HepG2 (cell line): ENCODE results near the gene MISP3. TPM values are rescaled to one million over a fixed set of nuclear protein-coding genes. Genes with fewer than 3 reads are reported as not detected.

ENCODE experiments used
- ATAC-seq: fragments of 200-7000 bp; cut with Tn5 transposase; 3 replicates; pipeline ENCODE4 v1.9.1; 2020; ENCODE audit warnings: mild to moderate bottlenecking, moderate library complexity
- BruUV-seq: library from RNA; stranded (reverse); fragments of 400-500 nt; replicated peaks from 2 replicates; lab custom pipeline; 2021; lab: Mats Ljungman, UMichigan
- CTCF ChIA-PET: fragments of 300-600 bp; formaldehyde crosslinking; extraction: SDS; loops from one replicate; lab custom pipeline; 2021; ENCODE audit warnings: low total read pairs, inconsistent platforms, low intra/inter-chr PET ratio; lab: Yijun Ruan, JAX
- POLR2A ChIA-PET: fragments of 350-600 bp; sonication (Branson Sonifier 250); formaldehyde crosslinking; loops from one replicate; lab custom pipeline; 2020; ENCODE audit warnings: antibody characterized with exemption, inconsistent platforms; lab: Yijun Ruan, JAX
- DNase-seq: peaks from one replicate; pipeline ENCODE4 v3.0.0-alpha.2; 2015; ENCODE audit warnings: low spot score
- FAIRE-seq: peaks from 3 replicates; lab custom pipeline; 2011; peaks lifted over from hg19 to GRCh38; lab: Jason Lieb, UNC
- H2AFZ ChIP-seq: one replicate; pipeline ENCODE4 v1.6.1; 2011; ENCODE audit warnings: low read length, inconsistent platforms
- H3K27ac ChIP-seq: fragments of 300-600 bp; 3 replicates; pipeline ENCODE4 v1.8.0; 2011; ENCODE audit warnings: mixed run types, mild to moderate bottlenecking, mixed read lengths, low read length, inconsistent platforms; ENCODE audit not compliant: insufficient read depth; ENCODE audit errors: extremely low read length
- H3K27me3 ChIP-seq, 2 experiments: fragments of 200-600 bp in 1 of 2; 2 replicates in 1 of 2; 3 replicates in 1 of 2; pipeline versions ENCODE4 v1.6.0 to v1.8.0; 2011; ENCODE audit warnings: low read length in 2 of 2, mild to moderate bottlenecking in 2 of 2, moderate library complexity in 2 of 2, inconsistent platforms in 1 of 2; ENCODE audit not compliant: insufficient read depth in 2 of 2, control insufficient read depth in 1 of 2
- H3K36me3 ChIP-seq, 2 experiments: fragments of 200-600 bp in 1 of 2; replicated peaks in 1 of 2; 2 replicates in 1 of 2; 3 replicates in 1 of 2; pipeline versions ENCODE4 v1.5.1 to v1.8.0; 2011; ENCODE audit warnings: low read length in 2 of 2, inconsistent platforms in 1 of 2; ENCODE audit not compliant: insufficient read depth in 2 of 2, control insufficient read depth in 1 of 2
- H3K4me1 ChIP-seq: 2 replicates; pipeline ENCODE4 v1.5.1; 2012; ENCODE audit warnings: low read length, inconsistent platforms; ENCODE audit not compliant: insufficient read depth
- H3K4me2 ChIP-seq: 2 replicates; pipeline ENCODE4 v1.6.0; 2011; ENCODE audit warnings: low read depth, low read length, inconsistent platforms
- H3K4me3 ChIP-seq, 3 experiments: fragments of 200-600 bp in 1 of 3; sonication (generic), shearing (Covaris generic) in 1 of 3; replicated peaks in 1 of 3; 2 replicates each; pipeline ENCODE4 v1.5.1; 2011 to 2016; ENCODE audit warnings: low read length in 3 of 3, inconsistent platforms in 2 of 3, low read depth in 2 of 3, mild to moderate bottlenecking in 2 of 3, control low read depth in 1 of 3, mixed read lengths in 1 of 3; ENCODE audit not compliant: insufficient read depth in 1 of 3
- H3K79me2 ChIP-seq: one replicate; pipeline ENCODE4 v1.6.1; 2011; ENCODE audit warnings: low read length, inconsistent platforms; ENCODE audit not compliant: insufficient read depth
- H3K9ac ChIP-seq: 2 replicates; pipeline ENCODE4 v1.6.0; 2011; ENCODE audit warnings: mild to moderate bottlenecking, low read depth, low read length, inconsistent platforms; ENCODE audit not compliant: insufficient read depth
- H3K9me3 ChIP-seq: 2 replicates; pipeline ENCODE4 v1.5.1; 2012; ENCODE audit warnings: mild to moderate bottlenecking, low read length
- H4K20me1 ChIP-seq: 2 replicates; pipeline ENCODE4 v1.6.0; 2011; ENCODE audit warnings: inconsistent platforms, mild to moderate bottlenecking, low read length, moderate library complexity; ENCODE audit not compliant: insufficient read depth
- AGO2 ChIP-seq: fragments of 200-400 bp; formaldehyde crosslinking; optimal IDR thresholded peaks from 2 replicates; pipeline ENCODE3; 2017; ENCODE audit warnings: mild to moderate bottlenecking, low read depth, low read length, moderate library complexity
- MAFG ChIP-seq: sonication (generic); formaldehyde crosslinking; IDR thresholded peaks from 2 replicates; pipeline ENCODE4 v1.5.1; 2020; ENCODE audit warnings: mild to moderate bottlenecking, missing genetic modification reagents
- ZNF12 ChIP-seq: sonication (generic); formaldehyde crosslinking; IDR thresholded peaks from 2 replicates; pipeline ENCODE4 v1.5.0; 2020; ENCODE audit warnings: missing genetic modification reagents
- WGBS: methylation state at CpG from one replicate; pipeline ENCODE4 v1.1.6; 2017; ENCODE audit warnings: low lambda C conversion rate; 5-methylcytosine and 5-hydroxymethylcytosine counted together
- in situ Hi-C: cut with HindIII; loops from 2 replicates; pipeline ENCODE4 v1.10.0; 2017; ENCODE audit warnings: low pct_unique_long_range_greater_than_20kb; ENCODE audit not compliant: extremely low pct_ligation_motif_present
- intact Hi-C: fragments of 100-400 bp; cut with micrococcal nuclease; formaldehyde crosslinking; loops from one replicate; pipeline ENCODE4 v1.10.0; 2022; ENCODE audit not compliant: unreplicated experiment
- polyA plus RNA-seq, 8 experiments: library from polyadenylated mRNA; depleted of rRNA in 3 of 8; stranded (reverse) in 7 of 8; unstranded in 1 of 8; fragments of >200 nt; fragmentation: Illumina TruSeq in 4 of 8; extraction: Trizol in 4 of 8; gene quantifications; 2 replicates each; pipeline versions ENCODE4 v1.2.1 to v1.2.3, GENCODE V29; 2011 to 2016; ENCODE audit warnings: low read depth in 4 of 8, missing spikeins in 1 of 8, mixed read lengths in 1 of 8; ENCODE audit not compliant: insufficient read depth in 1 of 8
- total RNA-seq, 5 experiments: library from RNA; depleted of rRNA; stranded (reverse); fragments of >200 nt; fragmentation: Illumina TruSeq; extraction: Trizol; gene quantifications; 2 replicates each; pipeline ENCODE4 v1.2.3, GENCODE V29; 2016; ENCODE audit warnings: low read depth in 1 of 5
- TF ChIP-seq, protein P1 (sequence below): sonication (generic); formaldehyde crosslinking; IDR thresholded peaks from 2 replicates; pipeline ENCODE4 v1.4.0; 2020; ENCODE audit warnings: mild to moderate bottlenecking, missing genetic modification reagents

The MISP3 gene
- total and polyA plus RNA-seq, 2 of the 13 experiments (the other 11 are each of a cell fraction or from before 2014, with no cell fraction given) = 2.5 to 5.4 TPM

DNA sequence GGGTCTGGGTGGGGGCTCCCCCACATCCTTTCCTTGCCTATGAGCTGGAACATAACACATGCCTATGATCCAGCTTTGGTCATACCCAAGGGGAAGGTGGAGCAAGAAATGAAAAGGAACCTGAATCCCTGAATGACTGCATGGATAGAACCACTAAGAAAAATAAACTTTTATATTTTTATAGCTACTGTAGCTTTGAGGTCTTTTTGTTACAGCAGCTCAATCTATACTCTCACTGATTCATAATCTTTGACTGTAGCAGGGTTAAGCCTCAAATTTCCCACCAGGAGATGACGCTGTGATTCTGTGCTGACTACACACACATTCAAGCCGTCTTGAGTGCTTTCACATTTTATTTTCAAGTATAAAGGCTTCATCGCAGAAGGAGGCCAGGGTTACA, 19.6 kb upstream of the MISP3 start:
- no peak for FAIRE-seq
- no peak for DNase-seq
- in situ Hi-C loops = loop anchor here (25.0 kb wide), 1 partner anchor 291 kb away; the partner anchor contains the start of genes C19orf53 and MRI1
- ATAC-seq = no peak
- no peak overlapping the region for H2AFZ ChIP-seq
- TF ChIP-seq MAFG (no peak), ZNF12 (CRISPR knock-in tag) (peak; percentile 97)
- ChIA-PET CTCF (no interaction called here), POLR2A (interaction anchor here (1.1 kb wide), 1 partner anchor 18 kb away, joined by 3 read pairs; no protein-coding TSS in a partner anchor)
- H3K4me2 ChIP-seq = no peak overlapping the region
- BruUV-seq = no TSS peak
- H3K27ac ChIP-seq = no peak overlapping the region
- H3K4me1 ChIP-seq = no peaks in the 10 kb centered on the region
- no peaks in the 10 kb centered on the region for H3K79me2 ChIP-seq
- H3K36me3 ChIP-seq = no peaks in the 10 kb centered on the region
- intact Hi-C loops = no loop called here
- no peak overlapping the region for H3K9ac ChIP-seq
- no peak overlapping the region for H3K4me3 ChIP-seq
- no peaks in the 10 kb centered on the region for H4K20me1 ChIP-seq
- no peaks in the 10 kb centered on the region for H3K27me3 ChIP-seq
- peaks cover 4% of the 10 kb centered on the region for H3K9me3 ChIP-seq
- WGBS = 81% methylated on average over 3 of the region's 3 CpGs

DNA sequence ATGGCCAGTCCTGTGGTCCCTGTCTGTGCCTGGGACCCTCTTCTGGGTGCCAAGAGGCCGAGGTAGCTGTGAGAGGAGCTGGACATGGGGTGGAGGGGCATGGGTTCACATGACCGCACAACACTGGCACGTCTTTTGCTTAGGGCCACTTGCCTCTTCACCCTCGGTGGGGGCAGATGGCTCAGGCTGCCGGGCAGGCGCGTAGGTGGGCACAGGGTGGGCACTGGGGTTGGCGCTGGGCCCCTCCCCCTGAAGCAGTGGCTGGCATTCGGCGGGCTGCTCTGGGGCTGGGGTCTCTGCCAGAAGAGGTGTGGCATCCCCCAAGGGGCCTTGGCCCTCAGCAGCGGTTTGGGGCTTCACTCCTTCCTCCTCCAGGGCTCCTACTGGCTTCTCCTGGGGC, 19.1 kb upstream of the MISP3 start:
- POLR2A ChIA-PET = interaction anchor here (1.1 kb wide), 1 partner anchor 18 kb away, joined by 3 read pairs; no protein-coding TSS in a partner anchor
- no peak overlapping the region for H3K27ac ChIP-seq
- H3K4me3 ChIP-seq = no peak overlapping the region
- no peak for DNase-seq
- no peaks in the 10 kb centered on the region for H3K36me3 ChIP-seq
- no peaks in the 10 kb centered on the region for H4K20me1 ChIP-seq
- H3K4me2 ChIP-seq = no peak overlapping the region
- peaks cover under 1% of the 10 kb centered on the region; the same call in 1 of the 2 replicates for H3K9me3 ChIP-seq
- H3K9ac ChIP-seq = no peak overlapping the region
- no TSS peak for BruUV-seq
- no peak overlapping the region for H2AFZ ChIP-seq
- FAIRE-seq = no peak
- H3K79me2 ChIP-seq = no peaks in the 10 kb centered on the region
- no peaks in the 10 kb centered on the region for H3K27me3 ChIP-seq
- TF ChIP-seq, protein P1, sequence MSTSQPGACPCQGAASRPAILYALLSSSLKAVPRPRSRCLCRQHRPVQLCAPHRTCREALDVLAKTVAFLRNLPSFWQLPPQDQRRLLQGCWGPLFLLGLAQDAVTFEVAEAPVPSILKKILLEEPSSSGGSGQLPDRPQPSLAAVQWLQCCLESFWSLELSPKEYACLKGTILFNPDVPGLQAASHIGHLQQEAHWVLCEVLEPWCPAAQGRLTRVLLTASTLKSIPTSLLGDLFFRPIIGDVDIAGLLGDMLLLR (CRISPR knock-in tag) = no peak
- peak; percentile 53 for TF ChIP-seq AGO2
- TF ChIP-seq, all 625 proteins: peak for 1
- intact Hi-C loops = no loop called here
- no peak for ATAC-seq
- H3K4me1 ChIP-seq = no peaks in the 10 kb centered on the region
- CTCF ChIA-PET = no interaction called here
- WGBS = 72% methylated on average over 7 of the region's 11 CpGs
- in situ Hi-C loops = loop anchor here (25.0 kb wide), 1 partner anchor 291 kb away; the partner anchor contains the start of genes C19orf53 and MRI1
